Activated B cell treated with CpG ODN at 0.5 μM for 24 hours (primary cell): ENCODE data around the gene POLE. TPM values are rescaled to one million over a fixed set of nuclear protein-coding genes. Genes with fewer than 3 reads are reported as not detected.
A peak's percentile ranks its signal among the peaks of the same experiment; 100 is the strongest.

ENCODE experiments used
- ATAC-seq: fragments of 200-7000 bp; cut with Tn5 transposase; one replicate; pipeline ENCODE4 v1.10.0; 2021; ENCODE audit warnings: low read depth, mild to moderate bottlenecking, moderate library complexity
- CTCF ChIA-PET: fragments of 350-600 bp; sonication (Branson Sonifier 250); formaldehyde crosslinking; loops from one replicate; lab custom pipeline; 2021; ENCODE audit warnings: antibody characterized with exemption; lab: Charles Lee
- POLR2A ChIA-PET: fragments of 350-600 bp; sonication (Branson Sonifier 250); formaldehyde crosslinking; loops from one replicate; lab custom pipeline; 2021; ENCODE audit warnings: antibody characterized with exemption; lab: Charles Lee
- DNase-seq: peaks from one replicate; pipeline ENCODE4 v3.0.0; 2022
- H3K27ac Mint-ChIP-seq: one replicate; pipeline ENCODE4 v1.8.0; 2020; ENCODE audit warnings: mixed read lengths
- H3K27me3 Mint-ChIP-seq: one replicate; pipeline ENCODE4 v1.8.0; 2021; ENCODE audit warnings: mixed read lengths
- H3K36me3 Mint-ChIP-seq: one replicate; pipeline ENCODE4 v1.8.0; 2021; ENCODE audit warnings: low read depth, mixed read lengths
- H3K4me1 Mint-ChIP-seq: one replicate; pipeline ENCODE4 v1.8.0; 2021; ENCODE audit warnings: mixed read lengths
- H3K4me3 Mint-ChIP-seq: one replicate; pipeline ENCODE4 v1.8.0; 2020; ENCODE audit warnings: mild to moderate bottlenecking, mixed read lengths
- H3K9me3 Mint-ChIP-seq: one replicate; pipeline ENCODE4 v1.8.0; 2020; ENCODE audit warnings: mixed read lengths
- intact Hi-C: fragments of 100-400 bp; cut with micrococcal nuclease; formaldehyde crosslinking; loops from one replicate; pipeline ENCODE4 v1.15.1; 2024
- total RNA-seq: library from RNA; stranded (reverse); gene quantifications from 2 replicates; pipeline ENCODE4 v1.2.3, GENCODE V29; 2022
- TF ChIP-seq, protein P1 (sequence below): fragments of 200-600 bp; IDR thresholded peaks from one replicate; pipeline ENCODE4 v1.8.0; 2022; ENCODE audit warnings: antibody characterized with exemption, mild to moderate bottlenecking

Gene POLE
- total RNA-seq, 1 donor from 2014 or later, result 64.3 TPM

DNA sequence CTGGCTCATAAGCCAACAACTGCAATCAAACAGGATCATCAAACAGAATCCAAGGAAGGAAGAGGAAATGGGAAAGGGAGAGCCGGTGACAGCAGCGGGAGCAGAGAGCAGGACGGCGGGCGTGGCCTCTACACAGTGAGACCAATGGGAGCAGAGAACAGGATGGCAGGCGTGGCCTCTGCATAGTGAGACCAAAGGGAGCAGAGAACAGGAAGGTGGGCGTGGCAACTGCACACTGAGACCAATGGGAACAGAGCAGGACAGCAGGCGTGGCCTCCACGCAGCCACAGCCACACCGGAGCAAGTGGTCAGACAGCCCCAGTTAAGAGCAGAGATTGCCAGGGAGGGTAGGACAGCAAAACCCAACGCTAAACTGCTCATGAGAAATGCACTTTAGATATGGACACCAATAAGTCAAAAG is 93.2 kb downstream of the POLE start:
- Mint-ChIP-seq H3K4me3 (no peak overlapping the region), H3K9me3 (no peaks in the 10 kb centered on the region), H3K4me1 (peaks cover 16% of the 10 kb centered on the region), H3K27me3 (peaks cover 6% of the 10 kb centered on the region), H3K27ac (no peak overlapping the region), H3K36me3 (peaks cover 2% of the 10 kb centered on the region)
- TF ChIP-seq, protein P1, sequence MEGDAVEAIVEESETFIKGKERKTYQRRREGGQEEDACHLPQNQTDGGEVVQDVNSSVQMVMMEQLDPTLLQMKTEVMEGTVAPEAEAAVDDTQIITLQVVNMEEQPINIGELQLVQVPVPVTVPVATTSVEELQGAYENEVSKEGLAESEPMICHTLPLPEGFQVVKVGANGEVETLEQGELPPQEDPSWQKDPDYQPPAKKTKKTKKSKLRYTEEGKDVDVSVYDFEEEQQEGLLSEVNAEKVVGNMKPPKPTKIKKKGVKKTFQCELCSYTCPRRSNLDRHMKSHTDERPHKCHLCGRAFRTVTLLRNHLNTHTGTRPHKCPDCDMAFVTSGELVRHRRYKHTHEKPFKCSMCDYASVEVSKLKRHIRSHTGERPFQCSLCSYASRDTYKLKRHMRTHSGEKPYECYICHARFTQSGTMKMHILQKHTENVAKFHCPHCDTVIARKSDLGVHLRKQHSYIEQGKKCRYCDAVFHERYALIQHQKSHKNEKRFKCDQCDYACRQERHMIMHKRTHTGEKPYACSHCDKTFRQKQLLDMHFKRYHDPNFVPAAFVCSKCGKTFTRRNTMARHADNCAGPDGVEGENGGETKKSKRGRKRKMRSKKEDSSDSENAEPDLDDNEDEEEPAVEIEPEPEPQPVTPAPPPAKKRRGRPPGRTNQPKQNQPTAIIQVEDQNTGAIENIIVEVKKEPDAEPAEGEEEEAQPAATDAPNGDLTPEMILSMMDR, result no peak
- DNase-seq (no peak), ATAC-seq (peak; percentile 32)
- intact Hi-C loops, result no loop called here
- ChIA-PET CTCF (no interaction called here), POLR2A (no interaction called here)

GRCh38 chr12:132593521-132593920 is 93.6 kb downstream of the POLE start:
- TF ChIP-seq, protein P1, result no peak
- Mint-ChIP-seq H3K36me3 (peaks cover under 1% of the 10 kb centered on the region), H3K4me1 (peaks cover 12% of the 10 kb centered on the region), H3K4me3 (no peak overlapping the region), H3K9me3 (no peaks in the 10 kb centered on the region), H3K27me3 (peaks cover 4% of the 10 kb centered on the region), H3K27ac (no peak overlapping the region)
- CTCF ChIA-PET, result no interaction called here
- ATAC-seq (no peak), DNase-seq (no peak)
- POLR2A ChIA-PET, result no interaction called here
- intact Hi-C loops, result no loop called here

GRCh38 chr12:132593071-132593470 is 94.1 kb downstream of the POLE start:
- DNase-seq (no peak), ATAC-seq (no peak)
- Mint-ChIP-seq H3K36me3 (no peaks in the 10 kb centered on the region), H3K27ac (no peak overlapping the region), H3K9me3 (no peaks in the 10 kb centered on the region), H3K27me3 (peaks cover 3% of the 10 kb centered on the region), H3K4me1 (peaks cover 11% of the 10 kb centered on the region), H3K4me3 (no peak overlapping the region)
- CTCF ChIA-PET, result no interaction called here
- intact Hi-C loops, result no loop called here
- POLR2A ChIA-PET, result no interaction called here
- TF ChIP-seq, protein P1, result no peak

GRCh38 chr12:132592282-132592970 is 94.7 kb downstream of the POLE start:
- intact Hi-C loops, result no loop called here
- Mint-ChIP-seq H3K27ac (no peak overlapping the region), H3K36me3 (no peaks in the 10 kb centered on the region), H3K9me3 (no peaks in the 10 kb centered on the region), H3K4me3 (no peak overlapping the region), H3K27me3 (peaks cover 3% of the 10 kb centered on the region), H3K4me1 (peaks cover 8% of the 10 kb centered on the region)
- POLR2A ChIA-PET, result no interaction called here
- CTCF ChIA-PET, result no interaction called here
- no peak for DNase-seq
- TF ChIP-seq, protein P1, result no peak
- ATAC-seq, result no peak

DNA sequence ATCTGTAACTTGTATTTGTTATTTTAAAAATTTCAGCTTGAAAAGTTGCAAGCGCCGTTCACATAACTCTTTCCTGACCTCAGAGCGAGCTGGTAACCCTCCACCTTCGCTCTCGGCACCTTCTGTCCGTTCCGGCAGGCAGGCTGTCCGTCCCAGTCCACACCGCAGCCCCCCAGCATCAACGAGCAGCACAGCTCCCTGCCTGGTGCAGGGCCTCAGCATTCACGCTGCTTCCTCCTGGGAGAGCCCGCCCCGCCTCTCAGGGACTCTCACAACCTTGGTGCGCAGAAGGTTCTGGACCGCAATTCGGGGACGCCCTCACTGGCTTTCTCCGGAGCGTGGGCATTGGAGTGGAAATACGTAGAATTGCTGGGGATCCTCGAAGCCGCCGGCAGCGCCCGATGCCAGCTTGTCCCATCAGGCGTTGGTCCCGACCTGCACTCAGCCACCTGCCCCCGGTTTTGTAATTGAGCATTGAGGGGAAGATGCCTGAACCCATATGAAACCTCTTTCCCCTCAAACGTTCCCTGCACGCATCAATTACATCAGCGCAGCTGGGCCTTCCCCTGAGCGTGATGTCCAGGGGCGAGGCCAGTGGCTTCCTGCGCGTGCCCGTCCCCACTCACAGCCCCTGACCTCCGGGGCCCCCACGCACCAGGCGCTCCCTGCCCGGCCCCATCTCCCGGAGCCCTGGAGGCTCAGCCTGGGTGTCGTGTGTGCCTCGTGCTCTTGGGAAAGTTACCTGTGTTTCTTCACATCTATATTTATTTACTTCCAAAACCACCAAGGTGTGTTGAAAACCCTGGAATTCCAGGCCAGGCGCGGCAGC is 95.8 kb downstream of the POLE start:
- no peak overlapping the region for H3K4me3 Mint-ChIP-seq
- no peak for ATAC-seq
- no peaks in the 10 kb centered on the region for H3K9me3 Mint-ChIP-seq
- intact Hi-C loops, result no loop called here
- POLR2A ChIA-PET, result no interaction called here
- H3K27ac Mint-ChIP-seq, result no peak overlapping the region
- H3K27me3 Mint-ChIP-seq, result peaks cover 3% of the 10 kb centered on the region
- DNase-seq, result no peak
- CTCF ChIA-PET, result no interaction called here
- H3K36me3 Mint-ChIP-seq, result no peaks in the 10 kb centered on the region
- H3K4me1 Mint-ChIP-seq, result peaks cover 4% of the 10 kb centered on the region
- TF ChIP-seq, protein P1, result no peak
